Activated T-cell treated with anti-CD3 and anti-CD28 coated beads for 24 hours (primary cell): ENCODE data around the gene MAP4.
"Not testable (repeated sequence)": the region's sequence is repeated elsewhere in the genome, so short reads cannot be mapped to it uniquely, and the experiment has no call there.

Experiments
- DNase-seq: peaks from one replicate; pipeline ENCODE4 v3.0.0-alpha.2; 2020; ENCODE audit warnings: low read depth

MAP4 gene, protein sequence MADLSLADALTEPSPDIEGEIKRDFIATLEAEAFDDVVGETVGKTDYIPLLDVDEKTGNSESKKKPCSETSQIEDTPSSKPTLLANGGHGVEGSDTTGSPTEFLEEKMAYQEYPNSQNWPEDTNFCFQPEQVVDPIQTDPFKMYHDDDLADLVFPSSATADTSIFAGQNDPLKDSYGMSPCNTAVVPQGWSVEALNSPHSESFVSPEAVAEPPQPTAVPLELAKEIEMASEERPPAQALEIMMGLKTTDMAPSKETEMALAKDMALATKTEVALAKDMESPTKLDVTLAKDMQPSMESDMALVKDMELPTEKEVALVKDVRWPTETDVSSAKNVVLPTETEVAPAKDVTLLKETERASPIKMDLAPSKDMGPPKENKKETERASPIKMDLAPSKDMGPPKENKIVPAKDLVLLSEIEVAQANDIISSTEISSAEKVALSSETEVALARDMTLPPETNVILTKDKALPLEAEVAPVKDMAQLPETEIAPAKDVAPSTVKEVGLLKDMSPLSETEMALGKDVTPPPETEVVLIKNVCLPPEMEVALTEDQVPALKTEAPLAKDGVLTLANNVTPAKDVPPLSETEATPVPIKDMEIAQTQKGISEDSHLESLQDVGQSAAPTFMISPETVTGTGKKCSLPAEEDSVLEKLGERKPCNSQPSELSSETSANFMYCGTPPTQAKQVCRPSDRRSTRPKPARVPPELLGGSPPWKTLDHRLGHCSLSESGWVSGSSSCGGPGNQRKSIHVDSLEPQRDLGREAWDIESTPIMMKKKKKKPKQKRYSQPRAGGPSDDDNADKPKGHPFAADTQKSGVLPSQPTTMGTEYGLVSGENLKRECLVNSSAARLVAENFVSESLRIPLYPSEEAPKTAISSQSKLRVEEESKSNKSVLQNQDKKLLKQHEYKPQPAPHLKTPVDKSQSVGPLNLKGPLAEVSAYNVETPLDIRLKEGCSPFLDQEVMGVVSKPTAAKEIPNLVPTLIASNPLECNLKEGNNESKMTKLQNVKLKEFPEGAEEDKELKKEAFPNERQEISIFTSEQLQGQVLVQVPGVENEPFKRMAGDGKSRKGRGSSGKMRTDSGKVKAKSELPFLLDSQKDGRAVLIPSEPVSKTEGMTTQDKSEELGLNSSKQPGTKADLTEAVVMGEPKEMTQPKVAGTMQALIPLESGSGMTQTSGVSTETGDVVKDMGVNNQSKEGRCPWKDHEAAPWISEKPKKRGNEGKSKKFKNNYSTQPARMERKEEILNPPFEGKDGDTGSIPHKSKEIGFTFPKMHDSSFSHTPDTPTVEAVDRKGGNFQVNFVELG (N-terminal part only)

DNA sequence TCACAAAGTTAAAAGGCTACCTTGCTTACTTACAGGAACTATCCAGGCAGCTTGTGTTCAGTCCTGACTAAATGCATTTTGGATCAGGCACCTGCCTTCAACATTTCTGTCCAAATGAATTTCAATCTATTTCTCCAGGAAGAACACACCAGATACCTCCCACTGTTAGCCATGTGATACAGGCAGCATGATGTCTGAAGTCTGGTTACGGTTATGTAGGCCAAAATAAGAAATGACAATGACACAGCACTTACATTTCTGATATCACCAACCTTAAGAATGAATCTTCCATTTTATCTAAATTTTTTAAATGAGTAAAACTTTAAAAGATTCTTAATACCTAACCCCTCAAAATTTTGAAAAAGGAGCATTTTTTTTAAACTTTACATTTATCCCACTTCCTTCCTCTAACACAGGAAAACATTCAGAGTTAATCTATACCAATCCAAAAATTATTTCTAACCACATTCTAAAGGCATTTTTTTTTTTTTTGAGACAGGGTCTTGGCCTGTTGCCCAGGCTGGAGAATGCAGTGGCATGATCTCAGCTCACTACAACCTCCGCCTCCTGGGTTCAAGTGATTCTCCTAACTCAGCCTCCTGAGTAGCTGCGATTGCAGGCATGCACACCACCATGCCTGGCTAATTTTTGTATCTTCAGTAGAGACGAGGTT lies at the start of gene MAP4:
TSS of gene MAP4 (minus strand) at position 116 of the 673 bp plus-strand sequence. CDS start 17,556 bp downstream, outside the sequence.
- DNase-seq = no peak

DNA sequence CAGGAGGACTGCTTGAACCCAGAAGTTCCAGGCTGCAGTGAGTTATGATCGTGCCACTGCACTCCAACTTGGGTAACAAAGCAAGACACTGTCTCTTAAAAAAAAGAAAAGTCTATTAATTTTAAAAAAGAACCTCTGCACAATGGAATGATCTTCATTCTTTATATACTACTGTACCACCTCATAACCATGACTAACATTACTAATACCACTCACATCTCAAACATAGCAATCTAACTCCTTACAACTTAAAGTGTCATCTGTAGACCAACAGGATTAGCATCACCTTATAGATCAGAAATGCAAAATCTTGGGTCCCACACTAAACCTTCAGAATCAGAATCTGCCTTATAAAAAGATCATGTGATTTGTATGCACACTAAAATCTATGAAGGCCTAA lies 48.8 kb upstream of the MAP4 start:
- no peak for DNase-seq

DNA sequence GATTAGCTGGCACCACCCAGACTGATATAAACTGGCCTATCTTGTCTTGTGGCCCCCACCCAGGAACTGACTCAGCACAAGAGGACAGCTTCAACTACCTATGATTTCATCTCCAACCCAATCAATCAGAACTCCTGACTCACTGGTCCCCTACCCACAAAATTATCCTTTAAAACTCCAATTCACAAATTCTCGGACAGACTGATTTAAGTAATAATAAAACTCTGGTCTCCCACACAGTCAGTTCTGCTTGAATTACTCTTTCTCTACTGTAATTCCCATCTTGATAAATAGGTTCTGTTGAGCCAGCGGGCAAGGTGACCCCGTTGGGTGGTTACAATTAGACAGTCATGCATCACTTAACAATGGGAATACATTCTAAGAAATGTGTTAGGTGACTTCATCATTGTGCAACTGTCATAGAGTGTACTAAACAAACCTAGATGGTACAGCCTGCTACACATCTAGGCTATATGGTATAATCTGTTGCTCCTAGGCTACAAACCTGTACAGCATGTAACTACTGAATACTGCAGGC lies 48.1 kb upstream of the MAP4 start:
- DNase-seq = no peak

DNA sequence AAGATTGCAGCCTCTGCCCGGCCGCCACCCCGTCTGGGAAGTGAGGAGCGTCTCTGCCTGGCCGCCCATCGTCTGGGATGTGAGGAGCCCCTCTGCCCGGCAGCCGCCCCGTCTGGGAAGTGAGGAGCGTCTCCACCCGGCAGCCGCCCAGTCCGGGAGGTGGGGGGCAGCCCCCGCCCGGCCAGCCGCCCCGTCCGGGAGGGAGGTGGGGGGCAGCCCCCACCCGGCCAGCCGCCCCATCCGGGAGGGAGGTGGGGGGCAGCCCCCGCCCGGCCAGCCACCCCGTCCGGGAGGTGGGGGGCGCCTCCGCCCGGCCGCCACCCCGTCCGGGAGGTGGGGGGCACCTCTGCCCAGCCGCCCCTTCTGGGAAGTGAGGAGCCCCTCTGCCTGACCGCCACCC lies 45.4 kb upstream of the MAP4 start:
- not testable (repeated sequence) for DNase-seq

DNA sequence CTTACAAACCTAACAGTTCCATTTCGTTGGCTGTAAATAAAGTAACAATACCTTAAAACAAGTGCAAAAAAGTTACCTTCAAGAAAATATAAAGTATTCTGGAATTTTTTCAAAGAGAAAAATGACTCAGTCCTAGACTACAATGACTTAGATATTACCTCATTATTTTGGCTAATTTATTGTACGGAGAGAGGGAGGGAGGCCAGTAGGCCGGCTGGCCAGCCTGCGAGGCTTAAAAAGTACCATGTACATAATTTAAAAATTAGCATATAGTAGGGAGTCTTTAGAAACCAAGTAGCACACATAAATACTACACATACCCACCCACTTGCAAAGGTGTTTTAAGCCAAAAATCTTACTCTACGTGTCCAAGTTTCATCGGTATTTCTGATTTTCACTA lies 41.9 kb upstream of the MAP4 start:
- no peak for DNase-seq

DNA sequence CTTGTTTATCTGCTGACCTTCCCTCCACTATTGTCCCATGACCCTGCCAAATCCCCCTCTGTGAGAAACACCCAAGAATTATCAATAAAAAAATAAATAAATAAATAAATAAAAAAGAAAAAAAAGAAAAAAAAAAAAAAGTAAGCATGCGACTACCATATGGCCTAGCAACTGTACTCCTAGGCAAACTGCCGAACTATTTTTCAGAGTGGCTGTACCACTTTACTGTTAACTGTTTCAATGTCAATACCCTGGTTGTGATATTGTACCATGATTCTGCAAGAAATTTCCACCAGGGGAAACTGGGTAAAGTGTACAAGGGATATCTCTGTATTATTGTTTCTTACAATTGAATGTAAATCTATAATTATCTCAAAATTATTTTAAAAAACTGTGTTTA lies 41.3 kb upstream of the MAP4 start:
- no peak for DNase-seq

DNA sequence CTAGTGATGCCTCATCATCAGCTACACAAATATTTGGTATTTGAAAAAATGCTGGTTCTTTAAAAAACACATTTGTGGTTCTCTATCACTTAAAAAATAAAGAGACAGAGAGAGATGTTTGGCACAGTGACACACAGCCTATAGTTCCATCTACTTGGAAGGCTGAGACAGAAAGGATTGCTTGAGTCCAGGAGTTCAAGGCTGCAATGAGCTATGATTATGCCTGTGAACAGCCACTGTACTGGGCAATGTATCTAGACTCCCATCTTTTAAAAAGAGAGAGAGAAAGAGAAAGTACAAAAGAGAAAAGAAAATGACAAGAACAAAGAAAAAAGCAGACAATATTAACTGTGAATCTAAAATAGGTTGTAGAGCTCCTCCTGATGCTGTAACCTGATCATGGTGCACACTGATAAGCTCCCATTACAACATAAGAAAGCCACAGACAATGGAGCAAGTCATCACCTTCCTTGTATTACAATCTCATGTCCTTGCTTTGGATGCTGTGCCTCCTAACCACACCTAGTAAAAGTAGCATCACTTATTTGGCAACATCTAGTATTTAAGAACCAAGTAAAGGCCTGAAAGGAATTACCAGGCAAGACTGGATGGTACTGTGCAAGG lies 31.7 kb upstream of the MAP4 start:
- DNase-seq = no peak

DNA sequence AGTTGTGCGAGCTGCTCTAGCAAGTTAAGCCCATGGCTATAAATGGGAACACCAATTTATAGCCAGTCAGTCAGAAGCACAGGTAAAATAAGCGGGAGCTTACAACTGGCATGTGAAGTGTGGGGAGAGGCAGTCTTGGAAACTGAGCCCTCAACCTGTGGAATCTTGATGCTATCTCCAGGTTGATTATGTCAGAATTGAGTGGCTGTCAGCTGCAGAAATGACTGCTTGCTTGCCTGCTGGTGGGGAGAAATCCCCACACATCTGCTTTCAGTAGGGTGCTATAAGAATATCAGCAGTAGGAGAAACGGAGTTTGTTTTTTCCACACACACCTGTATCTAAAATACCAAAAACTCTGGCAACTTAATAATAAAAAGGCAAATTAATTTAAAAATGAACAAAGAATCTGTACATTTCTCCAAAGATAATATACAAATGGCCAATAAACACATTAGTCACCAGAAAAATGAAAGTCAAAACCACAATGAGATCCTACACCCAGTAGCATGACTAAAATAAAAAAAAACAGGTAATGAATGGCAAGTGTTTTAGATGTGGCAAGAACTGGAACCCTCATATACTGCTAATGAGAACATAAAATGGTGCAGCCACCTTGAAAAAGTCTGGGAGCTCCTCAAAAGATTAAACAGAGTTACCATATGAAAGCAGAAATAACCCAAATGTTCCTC lies 26.0 kb upstream of the MAP4 start:
- DNase-seq = no peak

DNA sequence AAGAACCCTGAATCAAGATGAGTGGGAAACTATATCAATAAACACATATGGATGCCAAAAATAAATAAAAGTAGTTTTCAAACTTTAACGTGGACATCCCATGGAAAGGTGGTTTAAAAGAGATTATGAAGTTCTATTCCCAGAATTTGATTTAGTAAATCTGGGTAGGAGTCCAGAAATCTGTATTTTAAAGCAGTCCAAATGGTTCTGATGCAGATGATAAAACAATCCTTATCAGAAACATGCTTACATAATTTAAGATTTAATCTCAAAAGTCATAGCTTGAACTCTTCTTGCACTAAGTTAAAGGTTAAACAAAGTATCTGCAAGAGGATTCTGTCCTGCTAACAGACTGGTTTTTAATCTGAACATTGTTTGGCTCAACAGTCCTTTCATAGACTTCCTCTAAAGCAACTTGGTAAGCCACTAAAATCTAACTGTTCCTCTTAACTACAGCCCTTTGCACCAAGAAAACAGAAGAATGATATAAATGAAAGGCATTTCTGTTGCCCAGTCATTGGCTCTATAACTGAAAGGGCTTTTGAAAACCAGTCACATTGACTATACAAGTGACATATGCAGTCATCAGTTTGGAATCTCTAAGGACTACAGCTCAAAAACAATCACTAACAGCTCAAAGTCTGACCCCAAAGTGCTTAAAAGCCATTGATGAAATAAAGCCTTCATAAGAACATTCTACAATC lies 23.4 kb upstream of the MAP4 start:
- DNase-seq = no peak

DNA sequence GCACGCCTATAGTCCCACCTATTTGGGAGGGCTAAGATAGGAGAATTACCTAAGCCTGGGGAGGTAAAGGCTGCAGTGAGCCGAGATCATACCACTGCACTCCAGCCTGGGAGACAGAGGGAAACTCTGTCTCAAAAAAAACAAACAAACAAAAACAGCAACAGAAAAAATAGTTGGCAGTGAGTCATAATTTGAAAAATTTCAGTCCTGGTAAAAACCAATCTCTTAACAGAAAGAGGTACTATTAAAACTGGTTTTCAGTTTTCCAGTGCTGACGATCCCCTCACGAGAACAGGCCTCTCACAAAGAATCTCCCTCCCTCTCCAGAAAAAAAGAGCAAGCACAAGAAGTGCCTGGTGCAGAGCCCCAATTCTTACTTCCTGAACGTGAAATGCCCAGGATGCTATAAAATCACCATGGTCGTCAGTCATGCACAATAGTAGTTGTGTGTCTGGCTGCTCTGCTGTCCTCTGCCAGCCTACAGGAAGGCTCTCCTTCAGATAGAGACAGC lies 22.8 kb upstream of the MAP4 start:
- no peak for DNase-seq

DNA sequence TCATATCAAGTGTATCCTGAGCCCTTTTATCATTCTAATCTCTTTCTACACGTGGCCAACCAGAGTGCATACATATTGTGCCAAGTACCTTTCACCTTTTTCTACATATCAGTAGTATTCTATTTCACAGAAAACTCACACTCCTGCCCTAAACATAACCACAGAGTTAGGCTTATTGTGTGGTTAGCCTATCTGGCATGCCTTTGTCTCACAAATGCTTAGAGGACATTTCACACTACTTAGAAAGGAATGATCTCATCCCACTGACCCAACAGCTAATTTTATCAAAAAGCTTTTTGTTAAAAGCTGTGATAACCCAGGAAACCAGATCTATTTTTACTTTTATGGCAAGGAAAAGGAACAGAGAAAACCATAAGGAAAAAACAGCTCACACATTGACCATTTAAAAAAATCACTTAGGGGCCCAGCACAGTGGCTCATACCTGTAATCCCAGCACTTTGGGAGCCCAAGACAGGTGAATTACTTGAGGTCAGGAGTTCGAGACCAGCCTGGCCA lies 17.8 kb upstream of the MAP4 start:
- no peak for DNase-seq

DNA sequence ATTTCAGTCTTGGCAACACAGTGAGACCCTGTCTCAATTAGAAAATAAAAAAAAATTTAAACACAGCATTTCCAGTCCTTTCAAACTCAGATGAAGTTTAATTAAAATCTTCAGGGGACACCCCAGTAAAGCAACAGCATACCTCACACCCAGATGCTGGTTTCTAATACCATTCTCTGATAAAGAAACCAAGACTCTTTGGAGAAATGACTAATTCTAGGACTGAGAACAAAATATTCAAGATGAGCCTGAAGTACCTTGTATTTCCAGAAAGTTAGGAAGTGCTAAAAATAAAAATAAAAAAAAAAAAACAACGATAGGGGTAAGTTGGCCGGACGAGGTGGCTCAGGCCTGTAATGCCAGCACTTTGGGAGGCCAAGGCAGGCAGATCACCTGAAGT lies 14.0 kb upstream of the MAP4 start:
- DNase-seq = no peak

DNA sequence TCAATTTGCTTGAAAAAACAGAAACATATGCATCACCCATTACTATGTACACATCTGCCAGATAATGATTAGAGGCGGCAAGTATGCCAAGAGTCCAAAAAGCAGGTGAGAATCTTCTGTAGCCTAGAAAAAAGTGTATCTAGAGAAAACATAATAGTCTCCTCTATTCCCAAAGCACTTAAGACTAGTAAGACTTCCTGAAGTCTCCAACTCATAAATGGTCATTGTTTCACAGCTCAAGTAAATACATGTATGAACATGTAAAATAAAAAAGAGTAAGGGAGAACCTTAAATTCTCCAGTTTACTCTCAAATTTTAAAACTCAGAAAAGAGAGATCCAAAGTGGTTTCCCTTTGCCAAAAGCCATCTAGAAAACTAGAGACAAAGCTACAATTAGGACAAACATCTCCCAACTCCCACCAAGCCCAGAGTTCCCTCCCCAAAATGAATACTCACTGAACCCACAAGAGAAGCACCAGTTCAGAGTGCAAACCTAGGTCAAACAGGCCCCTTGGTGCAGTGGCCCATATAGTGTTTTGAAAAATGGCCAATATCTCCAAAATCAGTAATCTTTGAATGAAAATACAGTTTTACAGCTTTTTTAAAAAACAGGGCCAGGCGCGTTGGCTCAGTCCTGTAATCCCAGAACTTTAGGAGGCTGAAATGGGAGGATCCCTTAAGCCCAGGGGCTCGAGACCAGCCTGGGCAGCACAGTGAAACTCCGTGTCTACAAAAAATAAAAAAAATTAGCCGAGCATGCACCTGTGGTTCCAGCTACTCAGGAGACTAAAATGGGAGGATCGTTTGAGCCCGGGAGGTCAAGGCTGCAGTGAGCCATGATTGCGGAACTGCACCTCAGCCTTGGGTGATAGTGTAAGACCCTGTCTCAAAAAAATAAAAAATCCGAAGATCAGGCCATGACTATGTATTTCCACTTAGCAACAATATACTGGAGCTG lies 11.0 kb upstream of the MAP4 start:
- no peak for DNase-seq

DNA sequence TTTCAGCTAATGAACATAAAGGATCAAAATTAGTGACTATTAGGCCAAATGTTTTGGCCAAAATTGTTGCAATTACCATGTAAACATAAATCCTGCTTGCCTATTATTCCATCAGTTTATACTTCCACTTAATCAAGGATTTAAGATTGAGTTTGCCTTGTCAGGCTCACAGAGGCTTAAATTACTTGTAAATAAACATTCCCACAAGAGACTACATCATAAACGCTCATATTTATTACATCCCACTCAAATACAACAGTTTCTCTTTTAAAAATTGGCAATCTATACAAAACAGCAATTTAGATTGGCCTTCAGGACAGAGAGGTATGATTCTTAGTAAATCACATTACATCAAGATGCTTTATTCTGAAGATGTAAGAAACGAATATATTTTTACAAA lies 9.9 kb upstream of the MAP4 start:
- DNase-seq = no peak

DNA sequence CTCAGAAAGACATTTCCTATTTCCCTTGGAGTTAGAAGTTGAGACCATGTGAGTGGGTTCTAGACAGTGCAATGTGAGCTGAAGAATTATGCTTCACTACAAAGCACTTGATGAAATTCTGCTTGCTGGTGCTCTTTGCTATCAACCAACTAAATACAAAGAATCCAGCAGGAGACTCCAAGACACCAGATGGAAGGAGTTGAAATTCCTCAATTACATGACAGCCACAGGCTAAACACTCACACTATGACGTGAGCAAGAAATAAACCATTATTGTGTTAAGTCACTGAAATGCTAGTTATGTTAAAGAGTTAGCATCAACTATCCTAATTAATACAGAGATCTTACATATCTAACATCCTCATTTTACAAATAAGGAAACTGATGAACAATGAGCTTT lies 8.2 kb upstream of the MAP4 start:
- no peak for DNase-seq

DNA sequence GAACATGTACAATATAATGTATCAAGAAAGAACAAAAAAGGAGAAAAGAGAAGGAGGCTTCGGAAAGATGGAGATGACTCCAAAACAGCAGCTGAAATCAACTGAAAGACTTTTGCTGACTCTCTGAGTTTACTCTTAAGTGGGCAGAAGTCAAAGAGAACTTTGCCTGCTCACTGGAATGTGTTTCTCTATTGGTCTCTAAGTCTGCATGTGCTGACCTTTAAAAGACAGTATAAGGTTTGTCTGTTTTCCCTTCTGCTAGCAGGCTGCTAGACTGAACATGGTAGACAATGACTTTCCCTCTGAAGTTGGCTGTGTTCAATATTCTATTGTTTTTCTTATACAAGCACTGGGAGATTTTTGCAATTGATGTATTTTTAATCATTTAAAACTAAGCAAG lies 7.2 kb upstream of the MAP4 start:
- DNase-seq = no peak

DNA sequence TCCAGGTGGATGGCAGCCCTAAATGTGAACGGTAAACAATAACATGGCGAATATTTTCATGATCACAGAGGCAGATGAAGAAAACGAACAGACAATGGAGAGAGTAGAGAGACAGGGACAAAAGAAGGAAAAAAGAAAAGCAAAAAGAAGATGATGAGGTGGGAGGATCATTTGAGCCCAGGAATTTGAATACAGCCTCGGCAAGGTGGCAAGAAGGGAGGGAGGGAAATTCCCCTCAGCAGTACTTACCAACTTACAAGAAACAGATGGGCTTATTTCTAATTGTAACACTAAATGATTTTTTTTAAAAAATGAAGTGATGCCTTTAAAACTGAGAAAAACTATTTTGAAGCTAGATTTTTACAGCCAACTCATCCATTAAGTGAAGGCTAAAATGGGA lies 6.0 kb upstream of the MAP4 start:
- no peak for DNase-seq

DNA sequence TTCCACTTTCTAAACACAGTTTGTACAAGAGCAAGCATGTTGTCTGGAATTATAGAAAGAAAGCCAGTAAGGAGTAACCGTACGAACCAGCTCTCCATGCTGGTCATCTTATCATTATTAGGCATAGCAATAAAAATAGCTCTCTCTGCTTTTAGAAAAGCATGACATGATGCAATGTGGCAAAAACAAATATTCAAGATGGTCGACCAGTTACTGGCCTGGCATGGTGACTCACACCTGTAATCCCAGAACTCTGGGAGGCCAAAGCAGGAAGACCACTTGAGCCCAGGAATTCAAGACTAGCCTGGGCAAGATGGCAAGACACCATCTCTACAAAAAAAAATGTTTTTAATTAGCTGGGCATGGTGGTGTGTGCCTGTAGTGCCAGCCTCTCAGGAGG lies 2.6 kb upstream of the MAP4 start:
- DNase-seq = no peak
